Hepatocyte (in vitro differentiated cells): Measurements from ENCODE around the gene WBP1L. TPM values are rescaled to one million over a fixed set of nuclear protein-coding genes. Genes with fewer than 3 reads are reported as not detected.

Source experiments
- DNase-seq: peaks from one replicate; pipeline ENCODE4 v3.0.0-alpha.2; 2016; ENCODE audit warnings: low spot score
- H2AFZ ChIP-seq: fragments of 200-600 bp; sonication (generic); 2 replicates; pipeline ENCODE4 v1.6.0; 2016; ENCODE audit warnings: antibody characterized with exemption, mild to moderate bottlenecking
- H3K27ac ChIP-seq: fragments of 200-600 bp; sonication (generic); 2 replicates; pipeline ENCODE4 v1.5.1; 2016; ENCODE audit warnings: mild to moderate bottlenecking
- H3K27me3 ChIP-seq: fragments of 200-600 bp; sonication (generic); 2 replicates; pipeline ENCODE4 v1.6.1; 2016
- H3K36me3 ChIP-seq: fragments of 200-600 bp; sonication (generic); replicated peaks from 2 replicates; pipeline ENCODE4 v1.5.1; 2016; ENCODE audit warnings: low read depth; ENCODE audit not compliant: insufficient read depth
- H3K4me1 ChIP-seq: fragments of 200-600 bp; sonication (generic); 2 replicates; pipeline ENCODE4 v1.5.1; 2016; ENCODE audit warnings: mild to moderate bottlenecking, moderate library complexity; ENCODE audit not compliant: insufficient read depth
- H3K4me2 ChIP-seq: fragments of 200-600 bp; sonication (generic); 2 replicates; pipeline ENCODE4 v1.6.0; 2016
- H3K4me3 ChIP-seq: fragments of 200-600 bp; sonication (generic); 2 replicates; pipeline ENCODE4 v1.5.1; 2016; ENCODE audit warnings: mild to moderate bottlenecking
- H3K79me2 ChIP-seq: fragments of 200-600 bp; sonication (generic); 2 replicates; pipeline ENCODE4 v1.6.0; 2017; ENCODE audit warnings: mild to moderate bottlenecking
- H3K9me2 ChIP-seq: fragments of 200-600 bp; sonication (generic); replicated peaks from 2 replicates; pipeline ENCODE4 v1.6.0; 2017; ENCODE audit warnings: mild to moderate bottlenecking; ENCODE audit not compliant: insufficient read depth
- H3K9me3 ChIP-seq: fragments of 200-600 bp; sonication (generic); 2 replicates; pipeline ENCODE4 v1.5.1; 2016; ENCODE audit warnings: low read depth, mild to moderate bottlenecking
- H4K20me1 ChIP-seq: fragments of 200-600 bp; sonication (generic); 2 replicates; pipeline ENCODE4 v1.6.0; 2016; ENCODE audit warnings: mild to moderate bottlenecking; ENCODE audit not compliant: insufficient read depth, poor library complexity, severe bottlenecking
- EZH2 ChIP-seq: fragments of 200-600 bp; sonication (generic); IDR thresholded peaks from 2 replicates; pipeline ENCODE4 v1.6.1; 2016; ENCODE audit warnings: antibody characterized with exemption, mild to moderate bottlenecking, borderline replicate concordance
- EZH2phosphoT487 ChIP-seq: fragments of 200-600 bp; sonication (generic); IDR thresholded peaks from one replicate; pipeline ENCODE4 v1.6.1; 2018; ENCODE audit warnings: antibody characterized with exemption, mild to moderate bottlenecking, low read depth, moderate library complexity; ENCODE audit not compliant: unreplicated experiment, severe bottlenecking
- WGBS: methylation state at CpG from one replicate; pipeline ENCODE4 v1.1.6; 2016; ENCODE audit warnings: low lambda C conversion rate; ENCODE audit errors: missing lambda C conversion rate; 5-methylcytosine and 5-hydroxymethylcytosine counted together
- polyA plus RNA-seq: library from polyadenylated mRNA; unstranded; fragments of >200 nt; fragmentation: Nextera tagmentation; extraction: Ambion mirVana; gene quantifications from 2 replicates; pipeline ENCODE4 v1.2.1, GENCODE V29; 2016
- total RNA-seq: library from RNA; depleted of rRNA; stranded (reverse); fragments of >200 nt; gene quantifications from 2 replicates; pipeline ENCODE4 v1.2.3, GENCODE V29; 2014
- TF ChIP-seq, protein P1 (sequence below): fragments of 200-600 bp; sonication (generic); IDR thresholded peaks from 2 replicates; pipeline ENCODE4 v1.5.1; 2016; ENCODE audit warnings: antibody characterized with exemption, mild to moderate bottlenecking; ENCODE audit not compliant: poor library complexity

Gene WBP1L
- total and polyA plus RNA-seq, 2 experiments from 2014 or later: 21.6 to 57.1 TPM

DNA sequence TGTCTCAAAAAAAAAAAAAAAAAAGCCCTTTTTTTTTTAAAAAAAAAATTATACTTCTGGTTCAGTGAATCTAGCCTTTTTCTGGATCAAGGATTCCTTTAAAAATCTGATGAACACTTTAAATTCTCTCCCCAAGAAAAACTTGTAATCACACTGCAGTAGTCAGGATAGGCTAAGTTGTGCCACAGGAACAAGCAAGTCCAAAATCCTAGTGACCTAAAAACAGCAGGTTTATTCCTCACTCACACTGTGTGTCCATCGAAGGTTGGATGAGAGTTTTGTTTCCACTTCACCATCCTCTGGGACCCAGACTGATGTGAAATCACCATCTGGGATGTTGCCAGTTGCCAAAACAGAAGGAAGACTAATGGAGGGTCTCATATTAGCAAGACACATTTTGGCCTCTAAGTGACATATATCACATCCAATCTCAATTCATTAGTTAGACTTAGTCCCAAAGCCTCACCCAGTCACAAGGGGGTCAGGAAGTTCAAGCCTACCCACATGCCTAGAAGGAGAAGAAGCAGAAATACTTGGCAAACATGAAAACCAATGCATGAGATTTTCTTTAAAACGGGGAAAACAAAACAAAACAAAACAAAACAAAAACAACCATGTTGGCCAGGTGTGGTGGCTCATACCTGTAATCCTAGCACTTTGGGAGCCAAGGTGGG, 60.8 kb downstream of the WBP1L start:
- peaks cover 18% of the 10 kb centered on the region for H3K4me1 ChIP-seq
- no peak for DNase-seq
- H3K36me3 ChIP-seq: no peaks in the 10 kb centered on the region
- no peaks in the 10 kb centered on the region for H3K9me2 ChIP-seq
- no peak for TF ChIP-seq EZH2
- no peak for TF ChIP-seq EZH2phosphoT487
- TF ChIP-seq, protein P1, sequence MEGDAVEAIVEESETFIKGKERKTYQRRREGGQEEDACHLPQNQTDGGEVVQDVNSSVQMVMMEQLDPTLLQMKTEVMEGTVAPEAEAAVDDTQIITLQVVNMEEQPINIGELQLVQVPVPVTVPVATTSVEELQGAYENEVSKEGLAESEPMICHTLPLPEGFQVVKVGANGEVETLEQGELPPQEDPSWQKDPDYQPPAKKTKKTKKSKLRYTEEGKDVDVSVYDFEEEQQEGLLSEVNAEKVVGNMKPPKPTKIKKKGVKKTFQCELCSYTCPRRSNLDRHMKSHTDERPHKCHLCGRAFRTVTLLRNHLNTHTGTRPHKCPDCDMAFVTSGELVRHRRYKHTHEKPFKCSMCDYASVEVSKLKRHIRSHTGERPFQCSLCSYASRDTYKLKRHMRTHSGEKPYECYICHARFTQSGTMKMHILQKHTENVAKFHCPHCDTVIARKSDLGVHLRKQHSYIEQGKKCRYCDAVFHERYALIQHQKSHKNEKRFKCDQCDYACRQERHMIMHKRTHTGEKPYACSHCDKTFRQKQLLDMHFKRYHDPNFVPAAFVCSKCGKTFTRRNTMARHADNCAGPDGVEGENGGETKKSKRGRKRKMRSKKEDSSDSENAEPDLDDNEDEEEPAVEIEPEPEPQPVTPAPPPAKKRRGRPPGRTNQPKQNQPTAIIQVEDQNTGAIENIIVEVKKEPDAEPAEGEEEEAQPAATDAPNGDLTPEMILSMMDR: no peak
- H4K20me1 ChIP-seq: no peaks in the 10 kb centered on the region
- WGBS: 95% methylated on average over 2 of the region's 2 CpGs
- H2AFZ ChIP-seq: no peak overlapping the region
- H3K4me2 ChIP-seq: no peak overlapping the region
- peaks cover 32% of the 10 kb centered on the region for H3K79me2 ChIP-seq
- no peaks in the 10 kb centered on the region for H3K9me3 ChIP-seq
- no peak overlapping the region for H3K4me3 ChIP-seq
- no peak overlapping the region for H3K27ac ChIP-seq
- H3K27me3 ChIP-seq: no peaks in the 10 kb centered on the region

DNA sequence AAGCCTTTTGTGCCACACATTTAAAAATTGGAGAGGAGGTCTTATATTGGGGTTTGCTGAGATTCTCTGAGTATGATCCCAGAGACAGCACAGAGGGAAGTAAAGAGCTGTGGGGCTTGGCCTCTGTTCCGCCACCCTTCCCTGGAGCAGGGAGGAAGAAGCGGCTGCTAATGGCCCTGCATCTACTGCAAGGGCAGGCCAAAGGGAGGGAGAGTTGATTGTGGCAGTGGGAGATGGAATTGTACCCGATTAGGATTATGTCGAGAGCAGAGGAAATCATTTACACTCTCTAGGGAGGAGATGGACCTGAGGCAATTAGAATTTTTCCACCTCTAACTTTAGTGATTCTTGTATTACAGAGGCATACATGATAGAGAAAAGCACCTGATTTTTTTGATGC, 64.6 kb downstream of the WBP1L start:
- Histone ChIP-seq H4K20me1 (no peaks in the 10 kb centered on the region), H2AFZ (no peak overlapping the region), H3K36me3 (no peaks in the 10 kb centered on the region), H3K9me2 (no peaks in the 10 kb centered on the region), H3K4me3 (no peak overlapping the region), H3K27ac (no peak overlapping the region), H3K27me3 (no peaks in the 10 kb centered on the region), H3K79me2 (peaks cover 28% of the 10 kb centered on the region), H3K4me1 (no peaks in the 10 kb centered on the region), H3K9me3 (no peaks in the 10 kb centered on the region), H3K4me2 (no peak overlapping the region)
- WGBS: 79% methylated on average over 4 of the region's 4 CpGs
- no peak for TF ChIP-seq EZH2phosphoT487
- TF ChIP-seq, protein P1: no peak
- TF ChIP-seq EZH2: no peak
- no peak for DNase-seq

DNA sequence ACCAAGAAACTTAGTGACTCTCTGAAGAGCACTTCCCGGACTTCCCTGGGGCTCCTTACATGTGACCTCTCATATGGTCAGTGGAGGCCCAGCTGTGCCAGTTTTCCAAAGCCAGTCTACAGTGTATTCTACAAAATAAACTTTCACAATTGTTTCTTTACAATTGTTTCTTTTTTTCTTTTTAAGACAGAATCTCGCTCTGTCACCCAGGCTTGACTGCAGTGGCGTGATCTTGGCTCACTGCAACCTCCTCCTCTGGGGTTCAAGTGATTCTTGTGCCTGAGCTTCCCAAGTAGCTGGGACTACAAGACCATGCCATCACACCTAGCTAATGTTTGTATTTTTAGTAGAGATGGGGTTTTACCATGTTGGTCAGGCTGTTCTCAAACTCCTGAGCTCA, 67.6 kb downstream of the WBP1L start:
- Histone ChIP-seq H4K20me1 (no peaks in the 10 kb centered on the region), H3K27me3 (no peaks in the 10 kb centered on the region), H3K27ac (no peak overlapping the region), H2AFZ (no peak overlapping the region), H3K9me3 (no peaks in the 10 kb centered on the region), H3K9me2 (no peaks in the 10 kb centered on the region), H3K79me2 (peaks cover 10% of the 10 kb centered on the region), H3K4me2 (no peak overlapping the region), H3K4me3 (no peak overlapping the region), H3K4me1 (peaks cover 24% of the 10 kb centered on the region), H3K36me3 (no peaks in the 10 kb centered on the region)
- DNase-seq: no peak
- TF ChIP-seq, protein P1: no peak
- TF ChIP-seq EZH2phosphoT487: no peak
- no peak for TF ChIP-seq EZH2
- 99% methylated on average over 3 of the region's 3 CpGs for WGBS
